GM12872 (cell line): ENCODE data around the gene FOXA2.

Experiments used
- TF ChIP-seq, protein P1 (sequence below): IDR thresholded peaks from 3 replicates; pipeline ENCODE4 v1.5.1; 2011; ENCODE audit warnings: low read depth, mild to moderate bottlenecking, low read length, moderate library complexity; ENCODE audit not compliant: insufficient read depth

The FOXA2 gene

DNA sequence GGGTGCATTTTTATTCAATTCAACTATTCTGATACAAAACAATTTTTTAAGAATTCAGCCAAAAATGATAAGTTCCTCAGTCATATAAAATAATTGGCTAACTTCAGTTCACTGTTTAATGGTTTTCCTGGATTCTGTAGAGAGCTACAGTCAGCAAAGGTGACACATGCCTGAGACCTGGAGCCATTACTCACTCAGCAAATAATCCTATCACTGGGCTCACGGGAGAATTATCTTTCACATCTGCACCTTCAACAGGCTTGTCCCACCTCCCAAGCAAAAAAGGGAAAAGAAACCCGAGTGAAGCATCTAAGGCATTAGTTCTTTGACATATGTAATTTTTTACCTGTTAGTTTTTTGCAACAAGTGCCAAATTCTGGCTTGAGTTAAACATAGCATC, 34.9 kb upstream of the FOXA2 start:
- TF ChIP-seq, protein P1, sequence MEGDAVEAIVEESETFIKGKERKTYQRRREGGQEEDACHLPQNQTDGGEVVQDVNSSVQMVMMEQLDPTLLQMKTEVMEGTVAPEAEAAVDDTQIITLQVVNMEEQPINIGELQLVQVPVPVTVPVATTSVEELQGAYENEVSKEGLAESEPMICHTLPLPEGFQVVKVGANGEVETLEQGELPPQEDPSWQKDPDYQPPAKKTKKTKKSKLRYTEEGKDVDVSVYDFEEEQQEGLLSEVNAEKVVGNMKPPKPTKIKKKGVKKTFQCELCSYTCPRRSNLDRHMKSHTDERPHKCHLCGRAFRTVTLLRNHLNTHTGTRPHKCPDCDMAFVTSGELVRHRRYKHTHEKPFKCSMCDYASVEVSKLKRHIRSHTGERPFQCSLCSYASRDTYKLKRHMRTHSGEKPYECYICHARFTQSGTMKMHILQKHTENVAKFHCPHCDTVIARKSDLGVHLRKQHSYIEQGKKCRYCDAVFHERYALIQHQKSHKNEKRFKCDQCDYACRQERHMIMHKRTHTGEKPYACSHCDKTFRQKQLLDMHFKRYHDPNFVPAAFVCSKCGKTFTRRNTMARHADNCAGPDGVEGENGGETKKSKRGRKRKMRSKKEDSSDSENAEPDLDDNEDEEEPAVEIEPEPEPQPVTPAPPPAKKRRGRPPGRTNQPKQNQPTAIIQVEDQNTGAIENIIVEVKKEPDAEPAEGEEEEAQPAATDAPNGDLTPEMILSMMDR: no peak

GRCh38 chr20:22617160-22617559, 32.8 kb upstream of the FOXA2 start:
- TF ChIP-seq, protein P1: no peak

GRCh38 chr20:22616551-22616950, 32.2 kb upstream of the FOXA2 start:
- TF ChIP-seq, protein P1: no peak

- TF ChIP-seq, protein P1: no peak
These were observed 31.1 kb upstream of the FOXA2 start for GRCh38 chr20:22615425-22615824.

- TF ChIP-seq, protein P1: no peak
These were observed 27.3 kb upstream of the FOXA2 start for GRCh38 chr20:22611636-22612035.

- TF ChIP-seq, protein P1: no peak
These were observed 23.3 kb upstream of the FOXA2 start for GRCh38 chr20:22607695-22608094.

GRCh38 chr20:22604815-22605214, 20.4 kb upstream of the FOXA2 start:
- TF ChIP-seq, protein P1: no peak
